CD4-positive, alpha-beta T cell treated with Interleukin-15 for 4 hours (primary cell): Measurements from ENCODE around the gene CSNK1G1.

Experiments used
- DNase-seq: peaks from one replicate; pipeline ENCODE4 v3.0.0-alpha.2; 2020; ENCODE audit warnings: low spot score

CSNK1G1 gene

DNA sequence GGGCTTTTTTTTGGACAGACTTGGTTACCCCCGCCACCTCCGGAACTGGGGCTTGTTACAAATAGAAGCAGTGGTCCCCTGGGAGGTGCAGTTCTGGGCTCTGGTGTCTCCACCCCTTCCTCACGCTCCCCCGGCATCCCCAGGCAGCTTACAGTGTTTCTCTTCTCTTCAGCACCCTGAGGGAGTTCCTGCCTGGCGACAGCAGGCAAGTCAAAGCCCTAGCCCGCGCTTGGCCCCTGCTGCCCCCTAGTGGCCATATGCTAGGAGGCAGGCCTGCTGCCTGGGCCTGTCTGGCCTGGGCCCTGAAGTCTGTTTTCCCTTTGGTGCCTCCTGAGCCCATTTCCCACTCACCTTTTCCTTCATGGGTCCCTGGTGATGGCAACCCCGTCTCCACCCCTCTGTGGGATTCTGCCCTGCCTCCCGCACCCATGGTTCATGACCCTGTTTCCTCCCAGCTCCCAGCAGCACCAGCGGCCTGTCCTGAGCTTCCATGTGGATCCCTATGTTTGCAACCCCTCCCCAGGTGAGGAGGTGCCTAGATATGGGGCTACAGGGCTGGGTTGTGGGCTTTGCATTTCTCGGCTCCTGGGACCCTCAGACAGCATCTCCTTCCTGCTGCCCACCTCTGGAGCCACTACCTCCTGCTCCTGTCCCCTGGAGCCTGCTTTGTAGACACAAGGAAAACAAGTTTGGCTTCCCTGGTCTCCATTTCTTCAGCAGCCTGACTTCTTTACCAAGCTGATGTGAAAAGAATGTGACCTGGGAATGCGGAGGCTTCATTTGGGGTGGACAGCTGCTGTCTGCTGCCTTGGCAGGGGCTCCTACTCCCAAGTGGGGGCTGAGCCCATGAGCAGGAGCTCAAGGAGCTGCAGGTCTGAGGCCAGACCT, 202.2 kb downstream of the CSNK1G1 start:
- peak; percentile 91 for DNase-seq

DNA sequence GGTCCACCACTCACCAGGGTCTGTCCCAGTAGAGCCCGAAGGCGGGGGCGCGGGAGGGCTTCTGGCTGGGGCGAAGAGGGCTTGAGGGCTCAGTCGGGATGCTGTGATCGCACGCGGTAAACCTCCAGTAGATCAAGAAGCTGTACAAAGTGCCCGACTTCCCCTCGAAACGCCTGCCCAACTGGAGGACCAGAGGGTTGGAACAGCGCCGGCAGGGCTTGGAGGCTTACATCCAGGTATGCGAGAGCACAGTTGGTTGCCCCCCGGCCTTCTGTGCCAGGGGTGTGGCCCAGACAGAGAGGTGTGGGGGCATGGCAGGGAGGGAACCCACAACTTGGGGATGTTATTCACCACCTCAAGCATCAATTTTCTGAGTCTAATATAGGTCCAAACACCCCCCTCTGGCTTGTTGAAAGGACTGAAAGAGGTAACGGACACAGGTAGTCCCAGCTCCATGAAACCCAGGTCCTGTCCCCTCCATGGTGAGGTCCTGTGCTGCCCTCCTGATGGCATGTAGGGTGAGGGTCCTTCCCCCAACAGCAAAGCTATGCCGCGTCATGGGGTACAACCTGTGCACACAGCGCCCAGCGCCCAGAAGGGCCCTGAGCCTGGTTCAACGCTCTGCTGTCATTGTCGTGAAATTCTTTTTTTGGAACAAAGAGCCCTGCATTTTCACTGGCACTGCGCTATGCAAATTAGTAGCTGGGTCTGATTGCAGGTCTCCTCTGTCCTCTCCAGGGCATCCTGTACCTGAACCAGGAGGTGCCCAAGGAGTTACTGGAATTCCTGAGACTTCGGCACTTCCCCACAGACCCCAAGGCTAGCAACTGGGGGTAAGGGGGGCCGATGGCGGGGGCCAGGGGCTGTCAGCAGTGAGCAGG, 203.2 kb downstream of the CSNK1G1 start:
- DNase-seq, result no peak

DNA sequence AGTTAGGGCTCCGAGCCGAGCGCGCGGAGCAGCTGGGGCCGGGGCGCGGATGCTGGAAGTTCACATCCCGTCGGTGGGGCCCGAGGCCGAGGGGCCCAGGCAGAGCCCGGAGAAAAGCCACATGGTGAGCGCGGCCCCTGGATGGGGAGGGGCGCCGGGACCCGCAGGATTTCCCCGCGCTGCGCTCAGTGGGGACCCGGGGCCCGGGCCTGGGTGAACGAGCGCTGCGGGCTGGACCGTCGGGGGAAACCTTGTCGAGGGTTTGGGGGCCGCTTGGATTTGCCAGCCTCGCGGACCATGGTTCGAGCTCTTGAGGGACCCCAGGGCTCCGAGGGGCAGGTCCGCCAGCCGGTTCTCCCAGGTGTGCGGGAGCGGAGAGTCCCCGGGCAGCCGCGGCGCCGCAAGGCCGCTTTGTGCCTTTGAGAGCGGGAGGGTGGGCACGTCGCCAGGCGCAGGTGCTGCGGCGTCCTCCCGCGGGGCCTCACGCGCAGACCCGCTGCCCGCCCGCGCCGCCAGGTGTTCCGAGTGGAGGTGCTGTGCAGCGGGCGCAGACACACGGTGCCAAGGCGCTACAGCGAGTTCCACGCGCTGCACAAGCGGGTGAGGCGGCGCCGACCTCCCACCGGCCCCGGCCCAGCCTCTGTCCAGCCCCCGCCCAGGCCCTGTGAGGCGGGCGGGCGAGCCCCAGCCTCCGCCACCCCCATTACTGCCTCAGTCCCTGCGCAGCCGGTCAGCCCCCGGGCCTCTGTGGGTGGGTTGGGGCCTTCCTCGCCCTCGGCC, 204.1 kb downstream of the CSNK1G1 start, which contains the start of gene SNX22:
TSS of gene SNX22 (plus strand) at position 5 of the 780 bp plus-strand sequence. CDS start at position 50, 45 bp downstream.
- DNase-seq, result no peak

DNA sequence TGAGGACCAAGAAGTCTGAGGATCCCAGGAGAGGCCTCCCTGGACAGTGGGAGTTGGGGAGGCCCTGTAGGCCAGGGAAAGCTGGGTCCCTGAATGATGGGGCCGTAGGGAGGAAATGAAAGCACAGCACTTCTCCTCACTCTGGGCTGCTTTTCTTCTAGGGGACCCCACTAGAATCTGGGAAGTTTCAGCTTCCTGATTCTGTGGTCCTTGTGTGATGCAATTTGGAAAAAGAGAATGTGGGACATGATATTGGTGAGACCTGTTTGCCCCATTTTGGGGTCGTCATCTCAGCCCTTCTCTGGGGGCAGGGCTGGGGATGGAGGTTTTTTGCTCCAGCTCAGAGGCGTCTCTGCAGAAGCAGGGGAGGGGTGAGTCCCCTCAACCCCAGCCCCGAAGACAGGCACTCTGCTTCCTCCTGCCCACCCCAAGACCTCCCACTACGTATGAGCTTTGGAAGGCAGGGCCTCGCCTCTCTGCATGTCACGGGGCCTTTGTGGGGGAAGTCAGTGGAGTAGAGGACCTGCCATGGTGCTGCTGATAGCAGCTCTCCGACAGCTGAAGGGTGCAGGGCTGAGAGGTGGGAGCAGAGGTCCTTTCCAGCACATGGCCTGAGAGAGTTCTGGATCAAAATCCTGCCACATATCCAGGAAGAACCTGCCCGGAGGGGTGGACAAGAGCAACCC, 205.9 kb downstream of the CSNK1G1 start:
- DNase-seq, result no peak

DNA sequence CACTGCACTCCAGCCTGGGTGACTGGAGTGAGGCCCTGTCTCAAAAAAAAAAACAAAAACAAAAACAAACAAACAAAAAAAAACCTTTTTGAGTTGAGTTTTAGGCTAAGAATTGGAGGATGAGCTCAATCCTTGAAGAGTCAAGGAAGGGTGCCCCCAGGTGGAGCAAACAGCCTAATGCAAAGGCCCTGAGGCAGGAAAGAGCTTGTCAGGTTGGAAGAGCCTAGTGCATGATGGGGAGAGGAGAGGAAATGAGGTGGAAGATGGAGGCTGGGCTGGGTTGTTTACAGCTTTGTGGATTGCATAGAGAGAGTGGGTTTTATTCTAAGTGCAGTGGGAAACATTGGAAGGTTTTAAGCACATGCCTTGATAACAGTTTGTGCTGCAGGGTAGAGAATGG, 206.5 kb downstream of the CSNK1G1 start:
- DNase-seq, result no peak

DNA sequence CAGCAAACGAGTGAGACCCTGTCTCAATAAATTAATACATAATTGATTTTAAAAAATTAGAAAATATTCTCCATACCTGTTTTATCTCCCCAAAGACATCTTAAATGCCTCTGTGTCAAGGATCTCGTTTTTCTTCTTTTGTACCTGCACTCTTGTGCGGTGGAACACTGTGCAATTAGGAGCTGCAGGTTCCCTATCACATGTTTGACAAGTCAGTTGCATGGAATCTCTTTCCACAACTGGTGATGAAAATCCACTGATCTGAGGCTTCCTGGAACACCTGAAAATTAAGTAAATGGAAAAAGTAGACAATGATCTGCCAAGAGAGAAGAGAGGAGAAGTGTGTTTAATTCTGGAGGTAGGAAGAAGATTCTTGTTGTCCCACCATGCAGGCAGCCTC, 207.4 kb downstream of the CSNK1G1 start:
- no peak for DNase-seq

DNA sequence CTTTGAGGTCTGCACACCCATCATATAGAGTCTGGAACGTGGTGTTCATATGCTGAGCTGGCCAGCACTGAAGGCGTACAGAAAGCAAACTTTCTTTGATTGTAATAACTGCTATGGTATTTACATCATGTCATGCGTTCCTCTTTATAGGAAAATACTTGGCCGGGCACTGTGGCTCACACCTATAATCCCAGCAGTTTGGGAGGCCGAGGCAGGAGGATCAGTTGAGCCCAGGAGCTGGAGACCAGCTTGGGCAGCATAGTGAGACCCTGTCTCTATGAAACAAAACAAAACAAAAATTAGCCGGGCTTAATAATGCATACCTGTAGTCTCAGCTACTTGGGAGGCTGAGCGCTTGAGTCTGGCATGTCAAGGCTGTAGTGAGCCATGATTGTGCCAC, 207.8 kb downstream of the CSNK1G1 start:
- no peak for DNase-seq

DNA sequence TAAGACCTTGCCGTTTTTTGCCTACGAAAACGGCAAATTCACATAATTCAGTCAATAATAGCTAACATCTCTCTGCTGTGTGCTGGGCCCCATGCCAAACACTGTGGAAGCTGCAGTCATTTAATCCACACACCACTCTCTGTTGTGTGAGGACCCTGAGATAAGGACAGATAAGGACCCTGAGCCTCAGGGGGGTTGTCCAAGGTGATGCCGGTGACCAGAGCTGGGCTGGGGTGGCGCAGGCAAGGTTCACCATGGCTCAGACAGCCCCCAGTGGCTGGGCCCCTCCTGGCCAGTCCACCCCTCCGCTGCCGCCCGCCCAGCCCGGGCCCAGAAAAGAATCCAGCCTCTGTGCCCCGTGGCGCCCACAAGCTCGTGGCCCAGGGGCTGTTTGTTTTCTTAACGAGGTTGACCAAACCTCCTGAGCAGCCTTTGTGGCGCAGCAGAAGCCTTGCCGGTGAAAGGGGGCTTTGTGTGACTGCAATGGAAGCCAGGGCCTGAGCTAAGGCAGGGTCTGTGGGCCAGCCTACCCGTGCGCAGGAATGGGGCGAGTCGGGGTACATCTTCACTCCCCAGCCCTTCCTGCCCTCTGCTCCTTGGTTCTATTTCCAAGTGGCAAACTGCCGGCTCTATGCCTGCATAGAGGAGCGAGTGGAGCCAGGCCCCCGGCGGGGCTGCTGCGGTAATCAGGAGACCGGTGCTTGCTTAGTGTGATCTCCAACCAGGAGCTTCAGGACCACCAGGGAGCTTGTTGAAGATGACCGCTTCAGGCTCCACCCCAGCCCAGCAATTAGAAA, 208.9 kb downstream of the CSNK1G1 start:
- DNase-seq, result no peak

DNA sequence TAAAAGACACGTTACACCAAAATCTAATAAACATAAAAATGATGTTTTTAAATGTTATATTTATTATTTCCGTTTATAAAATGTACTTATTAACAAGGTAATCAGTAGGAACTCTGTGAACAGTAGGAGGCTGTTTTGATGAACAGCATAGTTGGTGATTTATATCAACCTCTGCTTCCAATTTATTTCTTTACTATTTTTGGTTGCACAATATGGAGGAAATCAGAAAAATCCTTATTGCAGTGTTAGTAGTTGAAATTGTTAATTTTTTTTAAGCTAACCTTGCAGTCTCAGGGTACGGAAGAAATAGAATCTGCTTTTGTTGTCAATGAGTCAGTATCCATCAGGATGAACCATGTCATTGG, 209.5 kb downstream of the CSNK1G1 start:
- no peak for DNase-seq

DNA sequence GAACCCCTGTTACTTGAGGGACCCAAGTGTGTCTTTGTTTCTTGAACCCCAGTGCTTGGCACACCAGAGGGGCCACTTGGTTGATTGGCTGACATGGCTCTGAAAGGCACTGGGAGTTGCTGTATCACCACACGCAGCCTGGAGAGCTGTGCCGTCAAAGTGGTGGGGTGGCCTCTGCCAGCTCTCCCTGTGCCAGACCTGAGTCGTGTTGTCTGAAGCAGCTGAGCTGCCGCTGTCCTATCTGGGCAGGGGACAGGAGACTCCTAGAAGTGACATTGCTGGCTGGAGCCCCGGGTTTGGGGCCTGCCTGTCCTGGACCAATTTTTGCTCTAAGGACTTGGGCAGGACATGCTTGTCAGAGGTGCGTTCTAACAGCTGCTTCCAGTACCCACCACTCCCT, 209.9 kb downstream of the CSNK1G1 start:
- no peak for DNase-seq

DNA sequence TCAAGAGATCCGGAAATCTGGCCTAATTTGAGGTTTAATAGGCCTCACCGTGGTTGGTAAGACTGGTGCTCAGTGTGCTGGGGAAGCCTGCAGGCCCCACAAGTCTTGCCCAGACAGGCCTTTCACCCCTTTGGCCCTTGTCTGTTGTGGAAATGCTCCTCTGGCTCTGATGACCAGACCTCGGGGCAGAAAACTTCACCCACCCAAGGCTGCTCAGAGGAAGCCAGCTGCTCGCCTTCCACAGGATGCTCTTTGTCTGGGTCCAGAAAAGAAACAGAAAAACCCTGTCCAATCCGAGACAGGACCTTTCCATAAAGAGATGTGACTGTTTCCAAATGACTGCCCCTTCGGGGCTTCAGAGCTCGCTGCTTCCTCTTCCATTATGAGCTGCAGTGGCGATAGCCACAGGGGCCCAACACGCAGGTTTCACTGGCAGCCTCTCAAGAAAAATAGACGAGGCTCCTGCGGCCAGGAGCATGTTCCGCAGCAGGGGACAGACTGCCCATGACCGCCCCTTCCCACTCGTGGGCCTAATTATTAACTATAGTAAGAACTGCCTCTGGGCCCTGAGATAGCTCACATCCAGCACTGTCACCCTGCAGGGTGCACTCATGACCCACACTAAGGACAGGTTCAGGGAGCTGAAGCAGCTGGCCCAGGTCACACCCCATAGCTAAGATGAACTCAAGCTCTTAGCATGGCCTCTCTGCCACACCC, 211.2 kb downstream of the CSNK1G1 start:
- DNase-seq, result no peak

DNA sequence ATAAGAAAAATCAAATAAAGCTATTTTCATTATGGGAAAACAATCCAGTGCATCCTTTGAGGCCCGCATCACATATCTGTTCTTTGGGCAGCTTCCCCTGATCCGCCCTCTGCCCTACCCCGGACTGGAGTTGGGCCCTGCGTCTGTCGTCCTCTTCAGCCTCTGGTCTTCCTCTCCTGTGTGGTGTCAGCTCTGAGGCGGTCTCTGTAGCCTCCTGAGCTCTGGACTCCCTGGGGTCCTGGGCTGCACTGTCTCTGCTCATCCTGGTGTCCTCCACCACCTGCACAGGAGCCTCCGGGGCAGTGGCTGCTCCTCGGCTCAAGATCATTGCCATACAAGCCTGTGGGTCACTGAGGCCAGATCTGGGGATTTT, 211.8 kb downstream of the CSNK1G1 start:
- DNase-seq, result no peak

DNA sequence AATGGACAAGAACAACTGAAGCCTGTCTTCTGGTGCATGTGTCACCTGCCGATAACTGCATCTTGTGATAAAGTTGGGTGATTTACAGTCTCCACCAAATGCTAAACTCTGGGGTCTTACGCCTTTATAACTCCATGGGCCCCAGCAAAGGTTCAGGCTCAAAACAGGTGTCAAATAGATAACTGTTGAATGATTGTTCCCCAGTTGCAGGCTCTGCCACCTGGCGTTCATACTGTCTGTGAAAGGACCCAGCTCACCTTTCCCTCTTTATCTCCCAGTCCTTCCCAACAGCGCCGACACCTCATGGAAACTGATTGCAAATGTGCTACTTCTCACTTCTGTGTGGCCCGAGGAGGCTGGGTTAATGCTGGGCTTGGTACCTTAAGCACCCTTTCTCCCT, 212.7 kb downstream of the CSNK1G1 start:
- no peak for DNase-seq

DNA sequence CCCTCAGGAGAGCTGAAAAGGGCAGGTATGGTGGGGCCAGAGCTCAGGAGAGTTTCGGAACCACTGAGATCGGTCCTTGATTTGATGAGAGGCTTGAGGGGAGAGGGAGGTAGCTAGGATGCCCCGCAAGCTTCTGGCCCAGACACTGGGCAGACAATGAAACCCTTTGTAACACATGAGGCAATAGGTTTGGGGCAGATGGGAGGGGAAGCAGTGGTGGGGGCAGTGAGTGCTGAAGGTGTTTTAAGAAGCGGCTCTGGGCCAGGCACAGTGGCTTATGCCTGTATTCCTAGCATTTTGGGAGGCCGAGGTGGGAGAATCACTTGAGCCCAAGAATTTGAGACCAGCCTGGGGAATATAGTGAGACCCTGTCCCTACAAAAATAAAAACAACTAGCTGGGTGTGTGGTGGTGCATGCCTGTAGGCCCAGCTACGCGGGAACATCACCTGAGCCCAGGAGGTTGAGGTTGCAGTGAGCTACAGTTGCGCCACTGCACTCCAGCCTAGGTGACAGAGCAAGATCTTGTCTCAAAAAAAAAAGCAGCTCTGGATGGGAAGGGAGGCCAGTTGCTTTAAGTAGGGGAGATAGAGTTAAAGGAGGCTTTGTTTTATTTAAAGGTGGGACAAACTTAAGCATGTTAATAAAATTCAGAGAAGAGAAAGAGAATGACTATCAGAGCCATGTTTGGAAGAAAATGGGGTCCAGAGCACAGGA, 214.0 kb downstream of the CSNK1G1 start:
- no peak for DNase-seq

DNA sequence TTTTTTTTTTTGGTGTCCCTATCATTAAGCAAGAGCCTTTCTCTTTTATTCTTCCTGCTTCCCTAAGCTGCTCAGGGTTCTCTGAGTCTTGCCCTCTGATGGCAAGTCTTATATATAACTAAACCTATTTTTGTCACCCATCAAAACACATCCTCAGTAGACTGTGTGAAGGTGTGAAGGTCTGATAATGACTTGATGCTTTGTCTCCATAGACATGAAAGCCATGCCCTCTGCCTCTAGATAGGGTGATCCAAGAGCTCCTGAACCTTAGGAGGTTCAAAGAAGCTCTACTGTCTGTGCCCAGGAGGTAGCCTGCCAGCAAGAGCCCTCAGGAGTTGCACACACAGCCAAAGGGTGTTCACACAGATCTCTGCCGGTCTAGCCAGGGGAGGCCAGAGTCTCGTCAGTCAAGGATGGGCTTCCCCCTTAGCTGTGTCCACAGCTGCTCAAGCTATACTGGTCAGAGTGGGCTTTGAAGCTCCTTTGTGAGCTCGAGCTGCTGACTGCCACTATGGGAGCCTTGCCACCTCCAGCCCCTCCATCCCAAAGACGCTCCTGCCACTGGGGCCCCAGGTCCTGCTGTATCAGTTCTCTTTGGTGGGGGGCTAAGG, 217.5 kb downstream of the CSNK1G1 start:
- no peak for DNase-seq

DNA sequence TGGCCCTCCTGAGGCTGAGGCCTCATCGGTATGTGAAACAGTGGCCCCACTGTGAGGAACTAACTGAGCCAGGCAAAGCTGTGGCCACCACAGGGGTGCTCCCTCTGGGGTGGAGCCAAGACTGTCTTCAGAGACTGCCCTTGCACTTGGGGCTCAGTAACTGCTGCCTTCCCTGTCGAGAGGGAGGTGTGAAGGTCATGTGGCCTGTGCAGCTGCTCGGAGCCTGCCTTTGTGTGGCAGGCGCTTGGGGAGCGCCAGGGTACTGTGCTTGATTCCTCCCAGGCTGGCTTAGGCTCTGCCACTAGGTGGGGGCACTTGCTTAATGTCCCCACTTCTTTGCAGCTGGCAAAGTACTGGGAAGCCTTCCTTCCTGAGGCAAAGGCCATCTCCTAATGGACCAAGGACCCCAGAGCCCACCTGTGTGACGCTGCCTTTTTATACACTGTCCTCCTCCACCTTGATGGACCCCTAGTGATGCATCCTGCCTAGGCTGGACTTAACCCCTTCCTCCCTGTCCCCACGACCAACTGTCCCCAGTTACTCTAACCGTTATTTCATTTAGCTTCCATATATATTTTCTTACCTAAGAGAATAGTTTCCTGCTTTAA, 218.6 kb downstream of the CSNK1G1 start:
- DNase-seq, result no peak

DNA sequence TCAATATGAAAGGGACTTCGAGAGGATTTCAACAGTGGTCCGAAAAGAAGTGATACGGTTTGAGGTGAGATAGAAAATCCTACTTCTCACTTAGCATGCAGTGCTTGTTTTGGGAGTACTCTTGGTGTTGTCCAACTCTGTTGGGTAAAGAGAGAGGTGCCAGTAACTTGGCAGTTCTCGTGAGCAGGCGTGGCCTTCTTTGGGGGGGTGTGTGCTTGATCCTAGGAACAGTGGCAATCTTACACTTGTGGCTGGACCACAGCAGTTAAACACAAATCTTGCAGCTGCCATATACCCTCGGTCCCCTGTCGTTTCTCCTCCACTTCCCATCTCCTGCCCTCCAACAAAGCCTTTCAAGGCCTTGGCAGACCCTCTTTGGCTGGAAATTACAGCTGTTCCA, 219.6 kb downstream of the CSNK1G1 start:
- no peak for DNase-seq

DNA sequence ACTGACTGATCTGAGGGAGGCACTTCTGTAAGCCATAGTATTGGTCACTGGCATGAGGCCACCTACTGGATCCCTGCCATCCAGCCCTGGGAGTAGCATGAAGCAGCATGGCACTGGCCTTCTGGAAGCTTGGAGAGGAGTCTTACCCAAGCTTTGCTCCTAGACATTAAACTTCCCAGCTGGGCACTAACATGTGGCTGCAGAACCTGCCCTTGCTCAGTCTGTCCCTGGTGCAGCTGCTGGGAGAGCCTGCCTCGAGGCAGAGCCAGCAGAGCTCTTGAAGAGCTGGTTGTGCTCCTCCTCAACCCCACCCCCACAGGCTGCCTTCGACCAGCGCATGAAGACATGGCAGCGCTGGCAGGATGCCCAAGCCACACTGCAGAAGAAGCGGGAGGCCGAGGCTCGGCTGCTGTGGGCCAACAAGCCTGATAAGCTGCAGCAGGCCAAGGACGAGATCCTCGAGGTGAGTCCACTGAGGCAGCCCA, 221.6 kb downstream of the CSNK1G1 start:
- DNase-seq, result no peak
